ENCODE measurements around the gene ZNF385D.

DNA sequence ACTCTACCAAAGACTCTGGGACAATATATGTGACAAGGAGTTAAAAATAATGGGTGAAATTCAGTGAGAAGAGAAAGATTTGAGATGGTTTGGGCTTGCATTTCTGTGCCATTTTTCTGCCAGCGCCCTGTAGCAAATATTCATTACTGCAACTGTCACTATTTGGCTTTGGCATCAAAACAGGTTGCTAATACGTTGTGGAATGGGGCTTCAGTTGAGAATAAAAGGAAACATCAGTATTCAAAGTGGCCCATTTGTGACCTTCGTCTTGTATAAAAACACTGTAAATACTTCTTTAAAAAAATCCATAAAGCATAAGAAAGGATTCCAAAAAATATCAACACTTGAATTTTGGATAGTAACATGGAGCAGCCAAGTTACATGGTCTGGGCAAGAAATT lies 309.2 kb downstream of the ZNF385D start:
- TF ChIP-seq, protein P1, sequence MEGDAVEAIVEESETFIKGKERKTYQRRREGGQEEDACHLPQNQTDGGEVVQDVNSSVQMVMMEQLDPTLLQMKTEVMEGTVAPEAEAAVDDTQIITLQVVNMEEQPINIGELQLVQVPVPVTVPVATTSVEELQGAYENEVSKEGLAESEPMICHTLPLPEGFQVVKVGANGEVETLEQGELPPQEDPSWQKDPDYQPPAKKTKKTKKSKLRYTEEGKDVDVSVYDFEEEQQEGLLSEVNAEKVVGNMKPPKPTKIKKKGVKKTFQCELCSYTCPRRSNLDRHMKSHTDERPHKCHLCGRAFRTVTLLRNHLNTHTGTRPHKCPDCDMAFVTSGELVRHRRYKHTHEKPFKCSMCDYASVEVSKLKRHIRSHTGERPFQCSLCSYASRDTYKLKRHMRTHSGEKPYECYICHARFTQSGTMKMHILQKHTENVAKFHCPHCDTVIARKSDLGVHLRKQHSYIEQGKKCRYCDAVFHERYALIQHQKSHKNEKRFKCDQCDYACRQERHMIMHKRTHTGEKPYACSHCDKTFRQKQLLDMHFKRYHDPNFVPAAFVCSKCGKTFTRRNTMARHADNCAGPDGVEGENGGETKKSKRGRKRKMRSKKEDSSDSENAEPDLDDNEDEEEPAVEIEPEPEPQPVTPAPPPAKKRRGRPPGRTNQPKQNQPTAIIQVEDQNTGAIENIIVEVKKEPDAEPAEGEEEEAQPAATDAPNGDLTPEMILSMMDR (conservative IDR thresholded peaks at IDR 0.05): no peak
- no peak for TF ChIP-seq EZH2 (IDR thresholded peaks at IDR 0.05; ENCODE audit: low read depth)

Data from PC-9 (cell line).